Measurements from ENCODE around the gene PDZRN4. TPM values are rescaled to one million over a fixed set of nuclear protein-coding genes. Genes with fewer than 3 reads are reported as not detected.

The PDZRN4 gene
- total RNA-seq, 1 donor from 2014 or later: 24.8 TPM

- Histone ChIP-seq H3K4me3 (no peak overlapping the region), H3K4me1 (no peaks in the 10 kb centered on the region), H3K27ac (no peak overlapping the region), H3K27me3 (no peaks in the 10 kb centered on the region), H3K9me3 (no peaks in the 10 kb centered on the region), H3K36me3 (no peaks in the 10 kb centered on the region)
- intact Hi-C loops (cut with DNase I): no loop called here
- TF ChIP-seq POLR2A (IDR thresholded peaks at IDR 0.05): no peak
- no peak for TF ChIP-seq CTCF (IDR thresholded peaks at IDR 0.05)
- TF ChIP-seq POLR2AphosphoS5 (IDR thresholded peaks at IDR 0.05; ENCODE audit: insufficient read depth in 1 of 2, low read depth in 1 of 2): no peak
- DNase-seq (ENCODE audit: extremely low spot score in 2 of 2): no peak
These were observed 265.3 kb downstream of the PDZRN4 start for GRCh38 chr12:41453409-41453808.

GRCh38 chr12:41459111-41459905, 271.2 kb downstream of the PDZRN4 start:
- H3K4me1 ChIP-seq: no peaks in the 10 kb centered on the region
- no peaks in the 10 kb centered on the region for H3K27me3 ChIP-seq
- intact Hi-C loops (cut with DNase I): no loop called here
- no peak for DNase-seq (ENCODE audit: extremely low spot score in 2 of 2)
- H3K4me3 ChIP-seq: no peak overlapping the region
- H3K27ac ChIP-seq: no peak overlapping the region
- TF ChIP-seq POLR2A (IDR thresholded peaks at IDR 0.05) (no peak), CTCF (IDR thresholded peaks at IDR 0.05) (no peak), POLR2AphosphoS5 (IDR thresholded peaks at IDR 0.05; ENCODE audit: insufficient read depth in 1 of 2, low read depth in 1 of 2) (no peak)
- H3K9me3 ChIP-seq: no peaks in the 10 kb centered on the region
- no peaks in the 10 kb centered on the region for H3K36me3 ChIP-seq

- no peaks in the 10 kb centered on the region for H3K9me3 ChIP-seq
- H3K36me3 ChIP-seq: no peaks in the 10 kb centered on the region
- DNase-seq (ENCODE audit: extremely low spot score in 2 of 2): no peak
- H3K27ac ChIP-seq: no peak overlapping the region
- H3K4me3 ChIP-seq: no peak overlapping the region
- H3K27me3 ChIP-seq: no peaks in the 10 kb centered on the region
- no peak for TF ChIP-seq POLR2A (IDR thresholded peaks at IDR 0.05)
- no peak for TF ChIP-seq POLR2AphosphoS5 (IDR thresholded peaks at IDR 0.05; ENCODE audit: insufficient read depth in 1 of 2, low read depth in 1 of 2)
- TF ChIP-seq CTCF (IDR thresholded peaks at IDR 0.05): no peak
- no peaks in the 10 kb centered on the region for H3K4me1 ChIP-seq
- intact Hi-C loops (cut with DNase I): no loop called here
These were observed 271.7 kb downstream of the PDZRN4 start for GRCh38 chr12:41459906-41460214.

GRCh38 chr12:41460906-41461305, 272.8 kb downstream of the PDZRN4 start:
- Histone ChIP-seq H3K27me3 (no peaks in the 10 kb centered on the region), H3K4me1 (no peaks in the 10 kb centered on the region), H3K9me3 (no peaks in the 10 kb centered on the region), H3K4me3 (no peak overlapping the region), H3K36me3 (no peaks in the 10 kb centered on the region), H3K27ac (no peak overlapping the region)
- no peak for DNase-seq (ENCODE audit: extremely low spot score in 2 of 2)
- no peak for TF ChIP-seq POLR2AphosphoS5 (IDR thresholded peaks at IDR 0.05; ENCODE audit: insufficient read depth in 1 of 2, low read depth in 1 of 2)
- no peak for TF ChIP-seq CTCF (IDR thresholded peaks at IDR 0.05)
- no peak for TF ChIP-seq POLR2A (IDR thresholded peaks at IDR 0.05)
- intact Hi-C loops (cut with DNase I): no loop called here

- intact Hi-C loops (cut with DNase I): no loop called here
- DNase-seq (ENCODE audit: extremely low spot score in 2 of 2): no peak
These were observed 274.2 kb downstream of the PDZRN4 start for GRCh38 chr12:41462312-41462711.

More at GRCh38 chr12:41462312-41462711, 274.2 kb downstream of the PDZRN4 start:
- H3K4me1 ChIP-seq: no peaks in the 10 kb centered on the region
- H3K4me3 ChIP-seq: no peak overlapping the region
- H3K27ac ChIP-seq: no peak overlapping the region
- no peaks in the 10 kb centered on the region for H3K9me3 ChIP-seq
- H3K36me3 ChIP-seq: no peaks in the 10 kb centered on the region
- no peak for TF ChIP-seq POLR2A (IDR thresholded peaks at IDR 0.05)
- no peak for TF ChIP-seq CTCF (IDR thresholded peaks at IDR 0.05)
- TF ChIP-seq POLR2AphosphoS5 (IDR thresholded peaks at IDR 0.05; ENCODE audit: insufficient read depth in 1 of 2, low read depth in 1 of 2): no peak
- no peaks in the 10 kb centered on the region for H3K27me3 ChIP-seq
